Esophagus muscularis mucosa (tissue), 4 donors: Measurements from ENCODE around the gene HAPSTR1.

Experiments used
- EP300 ChIP-seq: sonication (generic); formaldehyde crosslinking; IDR thresholded peaks from one replicate; pipeline ENCODE4 v1.6.1; 2017; ENCODE audit warnings: antibody characterized with exemption
- POLR2A ChIP-seq: fragments of 450-650 bp; IDR thresholded peaks from one replicate; pipeline ENCODE4 v1.6.1; 2017; ENCODE audit warnings: antibody characterized with exemption, moderate library complexity, mild to moderate bottlenecking, low read depth
- TF ChIP-seq, protein P1 (sequence below), 3 experiments: fragments of 200-600 bp in 2 of 3; fragments of 450-650 bp in 1 of 3; sonication (generic) in 2 of 3; IDR thresholded peaks; one replicate each; pipeline ENCODE4 v1.5.1; 2017 to 2019; ENCODE audit warnings: antibody characterized with exemption in 3 of 3, mild to moderate bottlenecking in 2 of 3, moderate library complexity in 1 of 3

DNA sequence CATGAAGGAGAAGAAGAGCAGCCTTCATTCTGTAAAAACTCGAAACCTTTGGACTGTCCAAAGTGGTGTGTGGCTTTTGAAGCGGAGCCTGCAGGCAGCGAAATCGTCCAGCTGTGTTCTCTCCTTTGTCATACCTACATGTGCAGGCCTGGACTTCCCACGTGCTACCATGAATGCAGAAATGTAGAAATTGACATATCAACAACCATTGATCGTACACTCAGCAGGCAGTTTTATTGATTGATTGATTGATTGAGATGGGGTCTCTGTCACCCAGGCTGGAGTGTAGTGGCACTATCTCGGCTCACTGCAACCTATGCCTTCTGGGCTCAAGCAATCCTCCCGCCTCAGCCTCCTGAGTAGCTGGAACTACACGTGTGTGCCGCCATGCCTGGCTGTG, 2.6 kb upstream of the HAPSTR1 start:
- TF ChIP-seq, protein P1, sequence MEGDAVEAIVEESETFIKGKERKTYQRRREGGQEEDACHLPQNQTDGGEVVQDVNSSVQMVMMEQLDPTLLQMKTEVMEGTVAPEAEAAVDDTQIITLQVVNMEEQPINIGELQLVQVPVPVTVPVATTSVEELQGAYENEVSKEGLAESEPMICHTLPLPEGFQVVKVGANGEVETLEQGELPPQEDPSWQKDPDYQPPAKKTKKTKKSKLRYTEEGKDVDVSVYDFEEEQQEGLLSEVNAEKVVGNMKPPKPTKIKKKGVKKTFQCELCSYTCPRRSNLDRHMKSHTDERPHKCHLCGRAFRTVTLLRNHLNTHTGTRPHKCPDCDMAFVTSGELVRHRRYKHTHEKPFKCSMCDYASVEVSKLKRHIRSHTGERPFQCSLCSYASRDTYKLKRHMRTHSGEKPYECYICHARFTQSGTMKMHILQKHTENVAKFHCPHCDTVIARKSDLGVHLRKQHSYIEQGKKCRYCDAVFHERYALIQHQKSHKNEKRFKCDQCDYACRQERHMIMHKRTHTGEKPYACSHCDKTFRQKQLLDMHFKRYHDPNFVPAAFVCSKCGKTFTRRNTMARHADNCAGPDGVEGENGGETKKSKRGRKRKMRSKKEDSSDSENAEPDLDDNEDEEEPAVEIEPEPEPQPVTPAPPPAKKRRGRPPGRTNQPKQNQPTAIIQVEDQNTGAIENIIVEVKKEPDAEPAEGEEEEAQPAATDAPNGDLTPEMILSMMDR (IDR thresholded peaks at IDR 0.05) = no peak
- no peak for TF ChIP-seq POLR2A
- no peak for TF ChIP-seq EP300
